ENCODE data around the gene UTS2B.

DNA sequence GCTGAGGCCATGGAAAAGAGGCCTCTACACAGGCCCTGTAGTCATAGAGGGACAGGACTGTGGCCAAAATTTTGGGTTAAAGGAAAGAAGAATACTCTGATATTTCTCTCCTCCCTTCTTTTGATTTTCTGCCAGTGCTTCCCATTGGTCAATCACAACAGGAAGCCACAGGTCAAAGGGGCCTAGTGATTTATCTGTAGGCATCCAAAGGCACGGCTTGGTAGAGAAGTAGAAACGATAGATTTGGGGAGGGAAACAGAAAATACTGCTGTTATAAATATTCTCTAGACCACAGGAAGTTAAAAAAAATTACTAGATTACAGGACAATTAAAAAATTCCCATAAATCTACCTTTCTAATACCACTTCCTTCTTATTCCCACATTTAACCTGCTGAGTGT is 2.8 kb downstream of the UTS2B start:
- TF ChIP-seq RAD21 (IDR thresholded peaks at IDR 0.05), result no peak
- TF ChIP-seq RXRA (IDR thresholded peaks at IDR 0.05), result no peak
- TF ChIP-seq YY1 (IDR thresholded peaks at IDR 0.05), result no peak
- TF ChIP-seq, protein P1, sequence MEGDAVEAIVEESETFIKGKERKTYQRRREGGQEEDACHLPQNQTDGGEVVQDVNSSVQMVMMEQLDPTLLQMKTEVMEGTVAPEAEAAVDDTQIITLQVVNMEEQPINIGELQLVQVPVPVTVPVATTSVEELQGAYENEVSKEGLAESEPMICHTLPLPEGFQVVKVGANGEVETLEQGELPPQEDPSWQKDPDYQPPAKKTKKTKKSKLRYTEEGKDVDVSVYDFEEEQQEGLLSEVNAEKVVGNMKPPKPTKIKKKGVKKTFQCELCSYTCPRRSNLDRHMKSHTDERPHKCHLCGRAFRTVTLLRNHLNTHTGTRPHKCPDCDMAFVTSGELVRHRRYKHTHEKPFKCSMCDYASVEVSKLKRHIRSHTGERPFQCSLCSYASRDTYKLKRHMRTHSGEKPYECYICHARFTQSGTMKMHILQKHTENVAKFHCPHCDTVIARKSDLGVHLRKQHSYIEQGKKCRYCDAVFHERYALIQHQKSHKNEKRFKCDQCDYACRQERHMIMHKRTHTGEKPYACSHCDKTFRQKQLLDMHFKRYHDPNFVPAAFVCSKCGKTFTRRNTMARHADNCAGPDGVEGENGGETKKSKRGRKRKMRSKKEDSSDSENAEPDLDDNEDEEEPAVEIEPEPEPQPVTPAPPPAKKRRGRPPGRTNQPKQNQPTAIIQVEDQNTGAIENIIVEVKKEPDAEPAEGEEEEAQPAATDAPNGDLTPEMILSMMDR (IDR thresholded peaks at IDR 0.05; ENCODE audit: low read depth, low read length, missing input control), result no peak
- TF ChIP-seq, protein P2, sequence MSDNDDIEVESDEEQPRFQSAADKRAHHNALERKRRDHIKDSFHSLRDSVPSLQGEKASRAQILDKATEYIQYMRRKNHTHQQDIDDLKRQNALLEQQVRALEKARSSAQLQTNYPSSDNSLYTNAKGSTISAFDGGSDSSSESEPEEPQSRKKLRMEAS (IDR thresholded peaks at IDR 0.05), result no peak
- no peak for TF ChIP-seq TAF1 (conservative IDR thresholded peaks at IDR 0.05)
- TF ChIP-seq JUND (IDR thresholded peaks at IDR 0.05), result no peak
- no peak for TF ChIP-seq GABPA (IDR thresholded peaks at IDR 0.05 in 1 of 2, conservative IDR thresholded peaks at IDR 0.05 in 1 of 2)
- TF ChIP-seq, protein P3, sequence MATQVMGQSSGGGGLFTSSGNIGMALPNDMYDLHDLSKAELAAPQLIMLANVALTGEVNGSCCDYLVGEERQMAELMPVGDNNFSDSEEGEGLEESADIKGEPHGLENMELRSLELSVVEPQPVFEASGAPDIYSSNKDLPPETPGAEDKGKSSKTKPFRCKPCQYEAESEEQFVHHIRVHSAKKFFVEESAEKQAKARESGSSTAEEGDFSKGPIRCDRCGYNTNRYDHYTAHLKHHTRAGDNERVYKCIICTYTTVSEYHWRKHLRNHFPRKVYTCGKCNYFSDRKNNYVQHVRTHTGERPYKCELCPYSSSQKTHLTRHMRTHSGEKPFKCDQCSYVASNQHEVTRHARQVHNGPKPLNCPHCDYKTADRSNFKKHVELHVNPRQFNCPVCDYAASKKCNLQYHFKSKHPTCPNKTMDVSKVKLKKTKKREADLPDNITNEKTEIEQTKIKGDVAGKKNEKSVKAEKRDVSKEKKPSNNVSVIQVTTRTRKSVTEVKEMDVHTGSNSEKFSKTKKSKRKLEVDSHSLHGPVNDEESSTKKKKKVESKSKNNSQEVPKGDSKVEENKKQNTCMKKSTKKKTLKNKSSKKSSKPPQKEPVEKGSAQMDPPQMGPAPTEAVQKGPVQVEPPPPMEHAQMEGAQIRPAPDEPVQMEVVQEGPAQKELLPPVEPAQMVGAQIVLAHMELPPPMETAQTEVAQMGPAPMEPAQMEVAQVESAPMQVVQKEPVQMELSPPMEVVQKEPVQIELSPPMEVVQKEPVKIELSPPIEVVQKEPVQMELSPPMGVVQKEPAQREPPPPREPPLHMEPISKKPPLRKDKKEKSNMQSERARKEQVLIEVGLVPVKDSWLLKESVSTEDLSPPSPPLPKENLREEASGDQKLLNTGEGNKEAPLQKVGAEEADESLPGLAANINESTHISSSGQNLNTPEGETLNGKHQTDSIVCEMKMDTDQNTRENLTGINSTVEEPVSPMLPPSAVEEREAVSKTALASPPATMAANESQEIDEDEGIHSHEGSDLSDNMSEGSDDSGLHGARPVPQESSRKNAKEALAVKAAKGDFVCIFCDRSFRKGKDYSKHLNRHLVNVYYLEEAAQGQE (IDR thresholded peaks at IDR 0.05), result no peak
- TF ChIP-seq, protein P4, sequence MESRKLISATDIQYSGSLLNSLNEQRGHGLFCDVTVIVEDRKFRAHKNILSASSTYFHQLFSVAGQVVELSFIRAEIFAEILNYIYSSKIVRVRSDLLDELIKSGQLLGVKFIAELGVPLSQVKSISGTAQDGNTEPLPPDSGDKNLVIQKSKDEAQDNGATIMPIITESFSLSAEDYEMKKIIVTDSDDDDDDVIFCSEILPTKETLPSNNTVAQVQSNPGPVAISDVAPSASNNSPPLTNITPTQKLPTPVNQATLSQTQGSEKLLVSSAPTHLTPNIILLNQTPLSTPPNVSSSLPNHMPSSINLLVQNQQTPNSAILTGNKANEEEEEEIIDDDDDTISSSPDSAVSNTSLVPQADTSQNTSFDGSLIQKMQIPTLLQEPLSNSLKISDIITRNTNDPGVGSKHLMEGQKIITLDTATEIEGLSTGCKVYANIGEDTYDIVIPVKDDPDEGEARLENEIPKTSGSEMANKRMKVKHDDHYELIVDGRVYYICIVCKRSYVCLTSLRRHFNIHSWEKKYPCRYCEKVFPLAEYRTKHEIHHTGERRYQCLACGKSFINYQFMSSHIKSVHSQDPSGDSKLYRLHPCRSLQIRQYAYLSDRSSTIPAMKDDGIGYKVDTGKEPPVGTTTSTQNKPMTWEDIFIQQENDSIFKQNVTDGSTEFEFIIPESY (IDR thresholded peaks at IDR 0.05), result no peak

All from liver (tissue), 3 donors.